NCI-H510A (cell line): ENCODE results near the gene C1orf122.
A peak's percentile ranks its signal among the peaks of the same experiment; 100 is the strongest.

Experiments used
- DNase-seq: peaks from one replicate; lab custom pipeline; 2025; lab: John Stamatoyannopoulos, UW

The C1orf122 gene

GRCh38 chr1:37797750-37798345 is 9.7 kb upstream of the C1orf122 start:
- DNase-seq, result no peak

- DNase-seq, result no peak
These were observed 5.2 kb upstream of the C1orf122 start for GRCh38 chr1:37802439-37802838.

GRCh38 chr1:37807220-37807554 is 403 bp upstream of the C1orf122 start:
- no peak for DNase-seq

- peak; percentile 100 for DNase-seq
These were observed 1.1 kb downstream of the C1orf122 start for GRCh38 chr1:37808369-37809319.

GRCh38 chr1:37809942-37810341 is 2.4 kb downstream of the C1orf122 start:
- DNase-seq, result no peak

- peak; percentile 100 for DNase-seq
These were observed 3.6 kb downstream of the C1orf122 start for GRCh38 chr1:37811027-37811655.

- no peak for DNase-seq
These were observed 6.0 kb downstream of the C1orf122 start for GRCh38 chr1:37813529-37814145.

GRCh38 chr1:37814252-37814651 is 6.7 kb downstream of the C1orf122 start:
- DNase-seq, result no peak

GRCh38 chr1:37817481-37817880 is 9.9 kb downstream of the C1orf122 start:
- peak; percentile 50 for DNase-seq

- no peak for DNase-seq
These were observed 13.9 kb downstream of the C1orf122 start for GRCh38 chr1:37821481-37821880.

GRCh38 chr1:37822906-37823815 is 15.6 kb downstream of the C1orf122 start:
- DNase-seq, result no peak

- DNase-seq, result no peak
These were observed 16.4 kb downstream of the C1orf122 start for GRCh38 chr1:37824001-37824400.

GRCh38 chr1:37825506-37825905 is 17.9 kb downstream of the C1orf122 start:
- no peak for DNase-seq

GRCh38 chr1:37828410-37829074 is 21.0 kb downstream of the C1orf122 start:
- DNase-seq, result no peak

GRCh38 chr1:37831109-37831508 is 23.5 kb downstream of the C1orf122 start:
- DNase-seq, result no peak

- no peak for DNase-seq
These were observed 24.2 kb downstream of the C1orf122 start for GRCh38 chr1:37831809-37832208.

GRCh38 chr1:37836788-37837187 is 29.2 kb downstream of the C1orf122 start:
- DNase-seq, result no peak

- no peak for DNase-seq
These were observed 32.1 kb downstream of the C1orf122 start for GRCh38 chr1:37839676-37840075.

GRCh38 chr1:37840711-37841110 is 33.1 kb downstream of the C1orf122 start:
- no peak for DNase-seq

- DNase-seq, result no peak
These were observed 34.1 kb downstream of the C1orf122 start for GRCh38 chr1:37841652-37842051.

- no peak for DNase-seq
These were observed 36.9 kb downstream of the C1orf122 start for GRCh38 chr1:37844536-37844935.
